Measurements from ENCODE around the gene TFF3.

The TFF3 gene

GRCh38 chr21:42262831-42263231, 52.4 kb downstream of the TFF3 start:
- POLR2A ChIA-PET = no interaction called here
- TF ChIP-seq CTCF (IDR thresholded peaks at IDR 0.05; ENCODE audit: control extremely low read depth, extremely low read depth, low read depth, missing control alignments) = no peak
- CTCF ChIA-PET = interaction anchor here (1.0 to 5.0 kb wide), 6 partner anchors 9 to 274 kb away, joined by 3 to 58 read pairs (median 8); no protein-coding TSS in a partner anchor
- DNase-seq (ENCODE audit: extremely low spot score) = no peak

GRCh38 chr21:42261829-42262200, 53.4 kb downstream of the TFF3 start:
- no peak for DNase-seq (ENCODE audit: extremely low spot score)
- CTCF ChIA-PET = interaction anchor here (0.7 to 5.0 kb wide), 9 partner anchors 9 to 145 kb away, joined by 3 to 83 read pairs (median 15); no protein-coding TSS in a partner anchor
- no peak for TF ChIP-seq CTCF (IDR thresholded peaks at IDR 0.05; ENCODE audit: control extremely low read depth, extremely low read depth, low read depth, missing control alignments)
- POLR2A ChIA-PET = no interaction called here
